Thyroid gland (tissue), 4 donors: ENCODE measurements around the gene COX20.

Source experiments
- CTCF ChIP-seq, 6 experiments: fragments of 200-600 bp in 3 of 6; fragments of 450-650 bp in 3 of 6; sonication (generic) in 3 of 6; IDR thresholded peaks; one replicate each; pipeline ENCODE4 v1.5.1; 2016 to 2019; ENCODE audit warnings: antibody characterized with exemption in 6 of 6, mild to moderate bottlenecking in 2 of 6, inconsistent platforms in 1 of 6, moderate library complexity in 1 of 6
- POLR2A ChIP-seq, 2 donors: fragments of 450-650 bp; IDR thresholded peaks; one replicate each; pipeline ENCODE4 v1.6.1; 2017; ENCODE audit warnings: antibody characterized with exemption in 2 of 2, mild to moderate bottlenecking in 2 of 2, moderate library complexity in 1 of 2

- TF ChIP-seq POLR2A (IDR thresholded peaks at IDR 0.05) (no peak), CTCF (IDR thresholded peaks at IDR 0.05) (no peak)
Measured at GRCh38 chr1:244860914-244861610, 25.6 kb downstream of the COX20 start.
